T-helper 2 cell treated with Interferon-gamma antibody and Interleukin-4, amounts not matched to agents 5 μg/mL and 100 μg/mL, for 36 hours (primary cell): ENCODE measurements around the gene GPER1.

Experiments
- DNase-seq: peaks from one replicate; pipeline ENCODE4 v3.0.0; 2021; ENCODE audit warnings: low spot score
- H3K27ac Mint-ChIP-seq: one replicate; pipeline ENCODE4 v1.8.0; 2021; ENCODE audit warnings: mild to moderate bottlenecking, mixed read lengths
- H3K27me3 Mint-ChIP-seq: one replicate; pipeline ENCODE4 v1.8.0; 2021; ENCODE audit warnings: low read depth, mixed read lengths
- H3K36me3 Mint-ChIP-seq: one replicate; pipeline ENCODE4 v1.8.0; 2021; ENCODE audit warnings: low read depth, mixed read lengths
- H3K4me1 Mint-ChIP-seq: one replicate; pipeline ENCODE4 v1.8.0; 2021; ENCODE audit warnings: low read depth, mixed read lengths
- H3K4me3 Mint-ChIP-seq: one replicate; pipeline ENCODE4 v1.8.0; 2022; ENCODE audit warnings: mild to moderate bottlenecking, moderate library complexity, mixed read lengths
- H3K9me3 Mint-ChIP-seq: one replicate; pipeline ENCODE4 v1.8.0; 2021; ENCODE audit warnings: mixed read lengths

The GPER1 gene

GRCh38 chr7:1094870-1095269, 7.0 kb downstream of the GPER1 start:
- no peak for DNase-seq
- Mint-ChIP-seq H3K36me3 (peaks cover 2% of the 10 kb centered on the region), H3K4me1 (no peaks in the 10 kb centered on the region), H3K9me3 (no peaks in the 10 kb centered on the region), H3K27me3 (no peaks in the 10 kb centered on the region), H3K4me3 (no peak overlapping the region), H3K27ac (no peak overlapping the region)

- no peaks in the 10 kb centered on the region for H3K9me3 Mint-ChIP-seq
- no peak for DNase-seq
- H3K27me3 Mint-ChIP-seq: no peaks in the 10 kb centered on the region
- H3K4me3 Mint-ChIP-seq: no peak overlapping the region
- no peak overlapping the region for H3K27ac Mint-ChIP-seq
- H3K4me1 Mint-ChIP-seq: no peaks in the 10 kb centered on the region
- H3K36me3 Mint-ChIP-seq: peaks cover 2% of the 10 kb centered on the region
Observed at GRCh38 chr7:1095621-1096155, 7.8 kb downstream of the GPER1 start.

GRCh38 chr7:1096156-1097119, 8.5 kb downstream of the GPER1 start:
- no peak for DNase-seq
- Mint-ChIP-seq H3K9me3 (no peaks in the 10 kb centered on the region), H3K27me3 (no peaks in the 10 kb centered on the region), H3K36me3 (peaks cover 2% of the 10 kb centered on the region), H3K4me3 (no peak overlapping the region), H3K27ac (no peak overlapping the region), H3K4me1 (no peaks in the 10 kb centered on the region)

- no peaks in the 10 kb centered on the region for H3K27me3 Mint-ChIP-seq
- no peak overlapping the region for H3K27ac Mint-ChIP-seq
- H3K36me3 Mint-ChIP-seq: peaks cover 2% of the 10 kb centered on the region
- no peaks in the 10 kb centered on the region for H3K4me1 Mint-ChIP-seq
- H3K9me3 Mint-ChIP-seq: no peaks in the 10 kb centered on the region
- no peak overlapping the region for H3K4me3 Mint-ChIP-seq
- no peak for DNase-seq
Observed at GRCh38 chr7:1097120-1097504, 9.2 kb downstream of the GPER1 start.

GRCh38 chr7:1098243-1099153, 10.6 kb downstream of the GPER1 start:
- Mint-ChIP-seq H3K4me3 (no peak overlapping the region), H3K4me1 (peaks cover 8% of the 10 kb centered on the region), H3K27me3 (no peaks in the 10 kb centered on the region), H3K36me3 (peaks cover 2% of the 10 kb centered on the region), H3K9me3 (no peaks in the 10 kb centered on the region), H3K27ac (no peak overlapping the region)
- no peak for DNase-seq

GRCh38 chr7:1099154-1099542, 11.2 kb downstream of the GPER1 start:
- Mint-ChIP-seq H3K4me3 (no peak overlapping the region), H3K9me3 (no peaks in the 10 kb centered on the region), H3K27me3 (no peaks in the 10 kb centered on the region), H3K4me1 (peaks cover 10% of the 10 kb centered on the region), H3K27ac (no peak overlapping the region), H3K36me3 (peaks cover 2% of the 10 kb centered on the region)
- DNase-seq: no peak

GRCh38 chr7:1099637-1100036, 11.7 kb downstream of the GPER1 start:
- Mint-ChIP-seq H3K9me3 (no peaks in the 10 kb centered on the region), H3K36me3 (peaks cover 2% of the 10 kb centered on the region), H3K4me3 (no peak overlapping the region), H3K27ac (no peak overlapping the region), H3K27me3 (no peaks in the 10 kb centered on the region), H3K4me1 (peaks cover 15% of the 10 kb centered on the region)
- no peak for DNase-seq

GRCh38 chr7:1100386-1100785, 12.5 kb downstream of the GPER1 start:
- no peak overlapping the region for H3K27ac Mint-ChIP-seq
- H3K9me3 Mint-ChIP-seq: no peaks in the 10 kb centered on the region
- peaks cover 2% of the 10 kb centered on the region for H3K36me3 Mint-ChIP-seq
- H3K4me3 Mint-ChIP-seq: no peak overlapping the region
- no peak for DNase-seq
- no peaks in the 10 kb centered on the region for H3K27me3 Mint-ChIP-seq
- peaks cover 20% of the 10 kb centered on the region for H3K4me1 Mint-ChIP-seq

- Mint-ChIP-seq H3K4me1 (peaks cover 20% of the 10 kb centered on the region), H3K36me3 (peaks cover 2% of the 10 kb centered on the region), H3K27me3 (no peaks in the 10 kb centered on the region), H3K9me3 (no peaks in the 10 kb centered on the region), H3K4me3 (no peak overlapping the region), H3K27ac (no peak overlapping the region)
- no peak for DNase-seq
Observed at GRCh38 chr7:1100834-1101562, 13.1 kb downstream of the GPER1 start.

- Mint-ChIP-seq H3K4me1 (peaks cover 20% of the 10 kb centered on the region), H3K9me3 (no peaks in the 10 kb centered on the region), H3K27me3 (no peaks in the 10 kb centered on the region), H3K4me3 (no peak overlapping the region), H3K27ac (no peak overlapping the region), H3K36me3 (peaks cover 2% of the 10 kb centered on the region)
- DNase-seq: no peak
Observed at GRCh38 chr7:1101563-1102431, 13.9 kb downstream of the GPER1 start.

- Mint-ChIP-seq H3K9me3 (no peaks in the 10 kb centered on the region), H3K4me3 (peak overlapping the region; percentile 57), H3K4me1 (peaks cover 20% of the 10 kb centered on the region), H3K27me3 (no peaks in the 10 kb centered on the region), H3K27ac (peak overlapping the region; percentile 76), H3K36me3 (no peaks in the 10 kb centered on the region)
- DNase-seq: peak; percentile 58
Observed at GRCh38 chr7:1103009-1103788, 15.3 kb downstream of the GPER1 start.

- Mint-ChIP-seq H3K4me1 (peaks cover 20% of the 10 kb centered on the region), H3K9me3 (no peaks in the 10 kb centered on the region), H3K27ac (peak overlapping the region; percentile 76), H3K27me3 (no peaks in the 10 kb centered on the region), H3K4me3 (peak overlapping the region; percentile 57), H3K36me3 (no peaks in the 10 kb centered on the region)
- no peak for DNase-seq
Observed at GRCh38 chr7:1103789-1104515, 16.0 kb downstream of the GPER1 start.
